Activated gamma-delta T cell treated with Interleukin-2 at 50 U/mL for 16 hours (primary cell): ENCODE data around the gene CFAP57.

Source experiments
- DNase-seq: peaks from one replicate; pipeline ENCODE4 v3.0.0-alpha.2; 2020

Gene CFAP57

DNA sequence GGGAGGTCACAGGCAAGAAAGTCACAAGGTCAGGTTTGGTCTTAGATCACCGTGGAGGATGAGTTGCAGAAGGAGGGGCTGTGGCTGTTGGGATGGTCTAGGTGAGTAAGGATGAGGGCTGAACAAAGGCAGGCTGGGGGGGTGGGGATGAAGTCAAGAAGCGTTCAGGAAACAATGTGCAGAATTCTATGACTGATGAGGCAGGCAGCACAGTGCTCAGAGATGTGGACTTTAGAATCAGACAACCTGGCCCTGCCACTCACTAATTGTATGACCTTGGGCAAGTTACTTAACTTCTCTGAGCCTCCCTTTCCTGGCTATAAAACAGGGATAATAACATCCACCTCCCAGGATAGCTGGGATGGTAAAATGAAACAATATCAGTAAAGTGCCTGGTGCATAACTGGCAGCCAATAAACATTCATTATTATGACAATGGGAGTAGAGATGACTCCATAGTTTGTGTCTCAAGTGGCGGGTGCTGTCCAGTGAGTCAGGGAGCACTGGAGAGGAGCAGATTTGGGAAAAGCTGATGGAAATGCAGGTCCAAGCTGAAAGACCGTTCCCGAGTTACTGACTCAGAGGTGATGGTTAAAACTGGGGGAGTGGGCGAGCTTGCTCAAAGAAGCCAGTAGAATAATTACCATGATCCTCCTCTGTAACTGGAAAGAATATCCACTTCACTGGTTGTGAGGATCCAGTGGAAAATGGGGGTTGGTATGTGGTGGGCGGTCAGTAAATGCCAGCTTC, 130.8 kb downstream of the CFAP57 start:
- DNase-seq = no peak

DNA sequence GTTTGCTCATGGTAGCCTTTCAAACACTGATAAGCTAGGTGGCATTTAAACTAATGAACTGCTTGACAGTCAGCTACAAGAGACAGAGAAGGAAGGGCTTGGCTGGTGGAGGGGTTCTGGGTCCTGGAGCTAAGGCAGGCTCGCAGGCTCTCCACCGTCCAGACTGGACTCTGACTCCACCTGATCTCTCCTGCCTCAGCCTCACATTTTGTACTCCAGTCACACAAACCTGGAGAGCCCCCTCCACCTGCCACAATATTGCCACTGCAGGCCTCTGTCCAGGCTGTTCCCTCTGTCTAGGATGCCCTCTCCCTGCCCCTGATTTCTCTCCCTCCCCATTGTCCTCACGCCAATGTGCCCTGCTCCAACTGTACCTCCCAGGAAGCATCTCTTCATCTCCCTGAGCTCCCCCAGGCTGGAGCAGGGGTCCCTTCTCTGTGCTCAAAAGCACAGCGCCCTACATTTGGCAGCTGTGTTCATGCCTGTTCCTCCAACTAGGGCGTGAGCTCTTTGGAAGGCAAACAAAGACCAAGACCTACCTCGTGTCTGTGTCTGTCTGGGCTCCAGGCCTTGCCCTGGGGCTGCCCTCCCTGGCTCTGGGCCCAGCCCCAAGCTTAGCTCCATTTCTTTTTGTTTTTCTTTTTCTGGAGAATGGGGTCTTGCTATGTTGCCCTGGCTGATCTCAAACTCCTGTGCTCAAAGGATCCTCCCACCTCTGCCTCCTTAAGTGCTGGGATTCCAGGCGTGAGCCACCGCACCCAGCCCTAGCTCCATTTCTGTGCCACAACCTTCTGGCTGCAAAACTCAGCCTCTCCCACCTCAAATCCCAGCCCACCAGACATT, 131.6 kb downstream of the CFAP57 start:
- no peak for DNase-seq
